GM19468 (cell line): ENCODE data around the gene TJAP1.
"Not testable (repeated sequence)": the region's sequence is repeated elsewhere in the genome, so short reads cannot be mapped to it uniquely, and the experiment has no call there.

Experiments used
- ATAC-seq: cut with Tn5 transposase; IDR thresholded peaks from one replicate; pipeline ENCODE4 v1.9.1; 2021; ENCODE audit warnings: mild to moderate bottlenecking, moderate library complexity, moderate number of reproducible peaks; ENCODE audit not compliant: unreplicated experiment; ENCODE audit errors: extremely low read depth

Gene TJAP1

GRCh38 chr6:43517505-43518357, 40.4 kb downstream of the TJAP1 start:
- no peak for ATAC-seq

- no peak for ATAC-seq
Measured at GRCh38 chr6:43520097-43520496, 42.7 kb downstream of the TJAP1 start.

GRCh38 chr6:43521836-43522235, 44.5 kb downstream of the TJAP1 start:
- no peak for ATAC-seq

- no peak for ATAC-seq
Measured at GRCh38 chr6:43522547-43523261, 45.3 kb downstream of the TJAP1 start.

- ATAC-seq, result no peak
Measured at GRCh38 chr6:43523284-43523683, 45.9 kb downstream of the TJAP1 start.

GRCh38 chr6:43524483-43524961, 47.2 kb downstream of the TJAP1 start:
- ATAC-seq, result no peak

- ATAC-seq, result no peak
Measured at GRCh38 chr6:43532201-43532600, 54.8 kb downstream of the TJAP1 start.

- ATAC-seq, result not testable (repeated sequence)
Measured at GRCh38 chr6:43538986-43539385, 61.6 kb downstream of the TJAP1 start.

- not testable (repeated sequence) for ATAC-seq
Measured at GRCh38 chr6:43539409-43539808, 62.0 kb downstream of the TJAP1 start.

GRCh38 chr6:43540507-43540906, 63.1 kb downstream of the TJAP1 start:
- ATAC-seq, result no peak

- ATAC-seq, result no peak
Measured at GRCh38 chr6:43541774-43542471, 64.6 kb downstream of the TJAP1 start.

GRCh38 chr6:43544461-43544860, 67.1 kb downstream of the TJAP1 start:
- ATAC-seq, result no peak

- ATAC-seq, result no peak
Measured at GRCh38 chr6:43547222-43547621, 69.9 kb downstream of the TJAP1 start.
